OCI-LY1 (cell line): Measurements from ENCODE around the gene CD47.

Experiments
- H2AFZ ChIP-seq: fragments of 200-600 bp; sonication (generic), shearing (Covaris generic); 2 replicates; pipeline ENCODE4 v1.6.0; 2014; ENCODE audit warnings: antibody characterized with exemption, mild to moderate bottlenecking, low read length
- H3F3A ChIP-seq: fragments of 200-600 bp; sonication (generic), shearing (Covaris generic); 2 replicates; pipeline ENCODE4 v1.6.0; 2014; ENCODE audit warnings: mild to moderate bottlenecking, antibody characterized with exemption, low read length, moderate library complexity; ENCODE audit not compliant: insufficient read depth
- H3K27ac ChIP-seq: fragments of 200-600 bp; sonication (generic); 2 replicates; pipeline ENCODE4 v1.5.1; 2014; ENCODE audit warnings: low read length, mixed run types, mild to moderate bottlenecking, low read depth; ENCODE audit not compliant: poor library complexity, severe bottlenecking
- H3K27me3 ChIP-seq: fragments of 200-600 bp; sonication (generic); 2 replicates; pipeline ENCODE4 v1.6.0; 2014; ENCODE audit warnings: antibody characterized with exemption, mild to moderate bottlenecking, low read length, moderate library complexity; ENCODE audit not compliant: insufficient read depth
- H3K36me3 ChIP-seq: fragments of 200-600 bp; sonication (generic); 2 replicates; pipeline ENCODE4 v1.6.1; 2014; ENCODE audit warnings: mild to moderate bottlenecking, antibody characterized with exemption, low read length, moderate library complexity, mixed read lengths; ENCODE audit not compliant: insufficient read depth
- H3K4me1 ChIP-seq: fragments of 200-600 bp; sonication (generic); 2 replicates; pipeline ENCODE4 v1.5.1; 2014; ENCODE audit warnings: mild to moderate bottlenecking, low read length, moderate library complexity; ENCODE audit not compliant: insufficient read depth, severe bottlenecking
- H3K4me2 ChIP-seq: fragments of 200-600 bp; sonication (generic), shearing (Covaris generic); 2 replicates; pipeline ENCODE4 v1.6.1; 2014; ENCODE audit warnings: low read length
- H3K4me3 ChIP-seq: fragments of 200-600 bp; sonication (generic); 2 replicates; pipeline ENCODE4 v1.5.1; 2014; ENCODE audit warnings: low read length, low read depth, mild to moderate bottlenecking, mixed read lengths; ENCODE audit not compliant: poor library complexity, severe bottlenecking
- H3K79me2 ChIP-seq: fragments of 200-600 bp; shearing (Covaris generic); 2 replicates; pipeline ENCODE4 v1.6.1; 2016; ENCODE audit warnings: mixed run types, low read length, mixed read lengths; ENCODE audit not compliant: insufficient read depth
- H3K9ac ChIP-seq: fragments of 200-600 bp; sonication (generic), shearing (Covaris generic); 2 replicates; pipeline ENCODE4 v1.6.1; 2014; ENCODE audit warnings: mild to moderate bottlenecking, low read length, mixed read lengths
- H3K9me2 ChIP-seq: fragments of 200-600 bp; sonication (generic), shearing (Covaris generic); 2 replicates; pipeline ENCODE4 v1.6.1; 2014; ENCODE audit warnings: low read depth, mild to moderate bottlenecking, low read length, mixed read lengths
- H3K9me3 ChIP-seq: fragments of 200-600 bp; shearing (Covaris generic); 2 replicates; pipeline ENCODE4 v1.6.1; 2014; ENCODE audit warnings: low read length, mixed read lengths
- H4K20me1 ChIP-seq: fragments of 200-600 bp; sonication (generic), shearing (Covaris generic); 2 replicates; pipeline ENCODE4 v1.6.0; 2016; ENCODE audit warnings: mild to moderate bottlenecking, low read length; ENCODE audit not compliant: insufficient read depth
- CTCF ChIP-seq: fragments of 200-600 bp; sonication (generic), shearing (Covaris generic); IDR thresholded peaks from 2 replicates; pipeline ENCODE4 v1.5.1; 2017; ENCODE audit warnings: mild to moderate bottlenecking, antibody characterized with exemption, low read length, moderate library complexity, mixed read lengths
- EZH2 ChIP-seq: fragments of 200-600 bp; sonication (generic), shearing (Covaris generic); IDR thresholded peaks from 2 replicates; pipeline ENCODE4 v1.8.0; 2017; ENCODE audit warnings: borderline replicate concordance, mixed run types, mild to moderate bottlenecking, antibody characterized with exemption, low read length, moderate library complexity, mixed read lengths

The CD47 gene

GRCh38 chr3:108096532-108097321, 5.9 kb upstream of the CD47 start:
- no peak overlapping the region for H3K27ac ChIP-seq
- no peaks in the 10 kb centered on the region for H4K20me1 ChIP-seq
- no peak overlapping the region for H3K4me3 ChIP-seq
- H3K9me3 ChIP-seq = no peaks in the 10 kb centered on the region
- H2AFZ ChIP-seq = no peak overlapping the region
- H3K36me3 ChIP-seq = no peaks in the 10 kb centered on the region
- peaks cover 16% of the 10 kb centered on the region for H3K4me1 ChIP-seq
- no peaks in the 10 kb centered on the region for H3K9me2 ChIP-seq
- no peaks in the 10 kb centered on the region for H3F3A ChIP-seq
- H3K27me3 ChIP-seq = no peaks in the 10 kb centered on the region
- H3K79me2 ChIP-seq = no peaks in the 10 kb centered on the region
- no peak overlapping the region for H3K9ac ChIP-seq
- TF ChIP-seq EZH2 = no peak
- no peak for TF ChIP-seq CTCF
- no peak overlapping the region for H3K4me2 ChIP-seq

GRCh38 chr3:108093616-108094015, 2.8 kb upstream of the CD47 start:
- H3K36me3 ChIP-seq = no peaks in the 10 kb centered on the region
- no peaks in the 10 kb centered on the region for H3K27me3 ChIP-seq
- H3F3A ChIP-seq = no peaks in the 10 kb centered on the region
- H3K9me3 ChIP-seq = no peaks in the 10 kb centered on the region
- no peak overlapping the region for H3K27ac ChIP-seq
- TF ChIP-seq EZH2 (no peak), CTCF (no peak)
- no peak overlapping the region for H3K9ac ChIP-seq
- H3K79me2 ChIP-seq = peaks cover 18% of the 10 kb centered on the region
- H3K4me2 ChIP-seq = no peak overlapping the region
- no peaks in the 10 kb centered on the region for H3K9me2 ChIP-seq
- no peaks in the 10 kb centered on the region for H4K20me1 ChIP-seq
- no peak overlapping the region for H3K4me3 ChIP-seq
- H2AFZ ChIP-seq = no peak overlapping the region
- peaks cover 10% of the 10 kb centered on the region for H3K4me1 ChIP-seq

- Histone ChIP-seq H3K9me3 (no peaks in the 10 kb centered on the region), H3K9me2 (no peaks in the 10 kb centered on the region), H3K4me2 (no peak overlapping the region), H3F3A (no peaks in the 10 kb centered on the region), H3K9ac (no peak overlapping the region), H3K4me3 (no peak overlapping the region), H3K27me3 (no peaks in the 10 kb centered on the region), H2AFZ (no peak overlapping the region), H3K36me3 (no peaks in the 10 kb centered on the region), H3K79me2 (peaks cover 24% of the 10 kb centered on the region), H3K27ac (no peak overlapping the region), H3K4me1 (peaks cover 16% of the 10 kb centered on the region), H4K20me1 (no peaks in the 10 kb centered on the region)
- TF ChIP-seq EZH2 (no peak), CTCF (no peak)
Measured at GRCh38 chr3:108093021-108093420, 2.2 kb upstream of the CD47 start.
